Activated CD8-positive, alpha-beta memory T cell treated with anti-CD3 and anti-CD28 coated beads for 4 hours (primary cell): Measurements from ENCODE around the gene TNFRSF19.
"Not testable (repeated sequence)": the region's sequence is repeated elsewhere in the genome, so short reads cannot be mapped to it uniquely, and the experiment has no call there.

Experiments
- DNase-seq, 2 donors: peaks; one replicate each; pipeline ENCODE4 v3.0.0-alpha.2; 2020; ENCODE audit warnings: low read depth in 2 of 2

Gene TNFRSF19

DNA sequence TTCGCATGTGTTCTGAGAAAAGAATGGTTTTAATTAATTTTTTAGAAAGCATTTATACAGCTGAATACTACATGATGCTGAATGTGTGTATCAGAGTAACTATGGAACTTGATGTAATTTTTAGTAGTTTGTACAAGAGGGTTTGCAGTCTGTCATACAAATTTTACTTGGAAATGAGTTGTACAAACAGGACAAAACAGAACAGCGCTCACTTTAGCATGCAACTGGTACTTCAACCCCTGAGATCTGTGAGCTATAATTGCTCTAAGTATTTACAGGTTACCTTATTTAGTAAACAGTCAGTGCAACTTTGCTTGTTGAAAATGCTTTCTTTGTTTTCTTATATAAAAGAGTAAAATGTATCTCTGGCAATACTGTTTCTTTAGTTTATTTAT is 706 bp downstream of the TNFRSF19 start:
- DNase-seq = no peak

DNA sequence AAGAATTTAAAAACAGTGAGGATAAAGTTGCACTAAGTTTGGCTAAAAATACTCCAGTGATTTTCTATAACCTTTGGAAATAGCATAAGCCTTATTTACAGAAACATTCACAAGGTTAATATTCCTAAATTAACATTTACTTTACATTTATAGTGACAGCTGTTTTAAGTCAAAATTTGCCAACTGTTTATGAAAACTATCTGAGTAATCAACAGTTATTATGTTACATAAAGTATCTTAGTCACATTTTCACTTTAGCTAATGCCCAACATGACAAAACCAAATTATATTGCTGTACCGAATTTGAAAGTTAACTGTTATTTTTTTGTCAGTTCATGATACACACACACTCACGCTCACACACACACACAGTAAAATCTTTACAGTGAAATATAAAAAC is 1.2 kb downstream of the TNFRSF19 start:
- DNase-seq = no peak

DNA sequence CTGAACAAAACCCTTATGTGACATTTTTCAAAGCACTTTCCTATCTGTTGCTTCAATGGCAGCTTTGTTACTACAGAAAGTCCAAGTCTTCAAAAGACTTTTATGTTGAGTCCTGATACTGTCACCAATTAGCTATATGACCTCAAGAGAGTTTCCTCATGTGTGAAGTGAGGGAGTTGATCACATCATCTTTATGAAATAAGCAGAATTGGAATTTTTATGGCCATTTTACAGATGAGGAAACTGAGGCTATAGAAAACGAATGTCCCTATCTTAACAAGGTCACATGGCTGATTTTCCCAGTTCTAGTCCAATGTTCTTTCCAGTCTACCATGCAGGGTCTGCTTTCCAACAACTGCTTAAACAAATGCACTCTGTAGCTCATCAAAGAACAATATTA is 2.6 kb downstream of the TNFRSF19 start:
- no peak for DNase-seq

DNA sequence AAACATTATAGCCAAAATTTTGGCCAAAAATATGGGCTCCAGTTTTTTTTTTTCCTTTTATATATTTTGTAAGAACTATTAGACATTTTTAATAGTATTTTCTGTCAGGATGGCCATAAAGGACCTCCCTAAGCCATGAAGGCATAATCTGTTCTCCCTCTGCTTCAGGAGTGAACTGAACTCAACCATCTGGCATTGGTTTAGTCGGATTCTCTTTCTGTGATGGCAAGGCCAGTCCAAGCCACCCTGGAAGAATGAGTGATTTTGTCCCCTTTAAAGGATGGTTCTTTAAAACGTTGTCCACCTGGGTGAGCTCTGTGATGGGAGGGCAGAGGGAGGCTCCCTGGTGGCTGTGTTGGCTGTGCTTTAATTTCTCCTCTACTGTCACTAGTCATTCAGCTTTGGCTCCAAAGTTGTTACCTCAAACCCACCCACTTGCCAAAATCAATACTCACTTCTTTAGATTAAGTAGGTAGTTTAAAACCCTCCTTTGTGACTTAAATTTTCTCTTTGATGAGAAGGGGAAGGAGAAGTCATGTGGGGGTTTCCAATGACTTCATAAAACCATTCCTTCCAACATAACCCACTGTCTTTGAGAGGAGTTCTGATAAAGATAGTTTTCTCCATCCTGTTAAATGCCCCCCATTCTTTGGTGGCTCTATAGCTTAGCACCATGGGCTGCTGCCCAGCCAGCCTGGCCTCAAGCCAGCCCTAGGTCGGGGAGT is 4.4 kb downstream of the TNFRSF19 start:
- DNase-seq = no peak

DNA sequence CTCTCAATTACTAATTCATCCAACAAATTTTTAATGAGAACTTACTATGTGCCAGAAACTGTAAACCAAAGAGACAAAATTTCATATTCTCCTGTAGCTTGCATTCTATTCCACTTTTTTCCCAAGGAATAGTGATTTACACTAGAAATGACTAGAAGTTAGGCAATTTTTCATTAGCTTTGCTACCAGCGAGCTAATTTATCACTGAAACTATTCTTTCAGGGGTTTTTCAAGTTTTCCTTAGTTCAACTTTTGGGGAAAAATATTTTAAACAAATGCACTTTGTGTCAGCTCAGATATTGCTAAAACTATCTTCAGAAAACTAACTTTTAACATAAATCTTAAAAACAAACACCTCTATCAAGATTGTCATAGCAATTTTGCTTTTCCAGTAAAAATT is 5.4 kb downstream of the TNFRSF19 start:
- no peak for DNase-seq

DNA sequence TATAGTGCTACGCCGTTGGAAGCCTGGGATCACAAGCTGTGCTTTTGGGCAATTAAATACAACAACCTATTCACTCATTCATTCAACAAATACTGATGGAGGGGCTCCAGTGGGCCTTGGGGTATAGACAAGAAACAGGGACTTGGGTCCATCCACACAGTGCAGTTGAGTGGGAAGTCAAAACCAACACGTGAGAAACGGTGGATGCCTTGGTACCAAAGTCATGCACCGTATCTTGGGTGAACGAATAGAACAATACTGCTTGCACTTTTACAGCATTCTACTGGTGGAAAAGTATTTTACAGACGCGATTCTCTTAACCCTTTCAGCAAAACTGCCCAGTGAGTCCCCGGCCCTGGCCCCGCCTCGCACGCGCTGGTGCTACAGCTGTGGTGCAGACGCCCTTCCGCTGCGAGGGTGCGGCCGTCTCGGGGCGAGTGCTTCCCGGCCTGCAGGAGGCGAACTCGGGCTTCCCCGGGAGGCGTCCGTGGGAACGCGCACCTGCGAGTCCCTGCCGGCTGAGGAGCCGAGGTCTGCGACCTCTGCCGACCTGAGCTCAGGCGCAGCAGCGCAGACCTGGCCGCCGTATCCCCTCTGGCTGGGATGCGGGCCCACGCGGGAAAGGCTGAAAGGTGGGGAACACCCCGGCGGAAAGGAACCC is 8.3 kb downstream of the TNFRSF19 start:
- peak in 1 of 2 donors; percentile 19 for DNase-seq

DNA sequence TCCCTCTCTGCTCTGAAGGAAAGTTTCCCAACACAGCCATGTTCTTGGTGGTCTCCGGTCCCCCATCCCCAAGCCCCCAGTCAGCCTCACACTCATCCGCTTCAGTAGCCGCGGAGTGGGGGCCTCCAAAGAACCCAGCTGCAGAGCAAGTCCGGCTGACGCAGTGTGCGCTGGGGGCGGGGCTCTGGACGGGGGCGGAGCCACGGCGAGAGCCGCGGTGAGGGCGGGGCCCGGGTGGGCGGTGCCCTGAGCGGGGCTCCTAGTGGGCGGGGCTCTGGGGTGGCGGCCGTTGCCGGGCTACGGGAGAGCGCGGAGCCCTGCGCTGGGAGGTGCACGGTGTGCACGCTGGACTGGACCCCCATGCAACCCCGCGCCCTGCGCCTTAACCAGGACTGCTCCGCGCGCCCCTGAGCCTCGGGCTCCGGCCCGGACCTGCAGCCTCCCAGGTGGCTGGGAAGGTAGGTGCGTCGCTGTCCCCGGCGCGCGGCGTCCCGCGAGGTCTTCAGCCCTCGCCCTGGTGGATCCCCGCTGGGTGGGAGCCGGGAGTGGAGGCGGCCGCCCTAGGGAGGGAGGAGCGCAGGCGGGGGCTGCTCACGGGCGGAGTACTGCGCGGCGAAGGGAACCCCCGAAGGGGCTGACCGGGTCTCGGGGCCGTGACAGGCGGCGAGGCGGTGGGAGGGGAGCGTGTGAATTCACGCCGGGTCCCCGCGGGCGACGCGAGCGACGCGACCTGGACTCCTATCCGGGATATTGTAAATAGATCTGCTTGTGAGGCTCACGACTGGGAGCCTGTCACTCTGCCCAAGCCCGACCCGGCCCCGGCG is 9.1 kb downstream of the TNFRSF19 start:
- peak; percentile 84 to 88 for DNase-seq

DNA sequence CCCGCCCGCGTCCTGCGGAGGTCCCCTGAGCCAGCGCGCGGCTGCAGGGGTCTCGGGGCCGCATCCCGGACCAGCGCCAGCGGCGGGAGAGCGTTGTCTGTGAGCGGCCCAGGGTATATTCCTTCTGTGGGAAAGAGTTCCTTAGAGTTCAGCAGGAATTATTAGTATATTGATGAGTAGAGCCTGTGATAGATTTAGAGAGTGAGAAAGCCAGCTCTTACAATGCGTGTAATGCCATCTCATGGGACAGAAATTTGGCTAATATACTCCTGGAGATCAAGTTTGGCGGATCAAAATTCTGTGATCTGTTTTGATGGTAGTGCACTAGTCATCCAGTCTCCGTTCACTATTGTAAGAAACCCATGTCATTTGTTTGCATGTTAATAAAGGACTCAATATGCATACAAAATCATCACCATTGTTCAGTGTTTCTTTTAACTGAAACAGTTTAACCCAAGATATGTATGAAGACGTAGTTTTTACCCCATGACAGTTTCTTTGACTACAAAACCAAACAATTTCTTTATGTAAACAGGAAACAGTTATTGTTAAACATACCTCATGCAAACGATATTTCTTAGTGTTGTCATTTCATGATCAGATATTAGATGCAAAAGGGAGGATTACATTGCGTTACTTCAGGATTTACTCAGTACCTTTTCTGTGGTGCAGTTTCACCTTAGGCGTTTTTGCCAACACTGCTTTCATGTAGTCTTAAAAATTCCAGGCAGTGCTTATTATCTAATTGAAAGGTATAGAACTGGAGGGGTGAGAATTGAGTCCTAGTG is 9.9 kb downstream of the TNFRSF19 start:
- no peak for DNase-seq

DNA sequence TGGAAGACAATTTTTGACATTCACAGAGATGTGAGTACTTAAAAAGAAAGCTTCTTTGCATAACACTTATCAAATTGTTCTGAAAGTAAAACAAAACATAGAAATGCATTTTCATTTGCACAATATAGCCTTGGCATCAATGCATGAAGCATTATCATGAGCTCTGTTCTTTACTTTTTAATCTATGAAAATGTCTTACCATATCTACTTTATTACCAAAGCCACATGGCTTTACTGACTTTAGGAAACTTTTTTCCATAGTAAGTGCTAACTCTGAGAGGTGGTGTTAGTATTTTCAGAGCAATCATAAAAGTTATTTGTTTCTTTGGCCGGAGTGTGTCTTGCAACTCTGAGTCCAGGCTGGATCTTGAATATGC is 10.5 kb downstream of the TNFRSF19 start:
- DNase-seq = no peak

DNA sequence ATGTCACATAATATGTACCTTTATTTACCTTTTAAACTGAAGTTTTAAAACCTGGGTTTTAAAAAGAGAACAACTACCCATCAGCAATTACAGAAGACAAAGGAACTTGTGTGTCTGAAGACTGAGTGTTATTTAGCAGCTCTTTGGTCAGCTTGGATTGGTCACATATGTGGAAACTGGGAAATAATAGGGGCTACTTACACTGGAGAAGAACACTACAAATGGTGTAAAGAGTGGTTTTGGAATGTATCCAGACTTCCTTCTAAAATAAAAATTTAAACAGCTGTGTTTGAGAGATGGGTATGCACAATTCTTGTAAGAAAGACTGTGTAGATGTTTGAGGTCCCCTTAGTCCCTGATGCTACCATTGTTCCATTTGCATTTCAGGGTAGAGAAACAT is 13.3 kb downstream of the TNFRSF19 start:
- no peak for DNase-seq

DNA sequence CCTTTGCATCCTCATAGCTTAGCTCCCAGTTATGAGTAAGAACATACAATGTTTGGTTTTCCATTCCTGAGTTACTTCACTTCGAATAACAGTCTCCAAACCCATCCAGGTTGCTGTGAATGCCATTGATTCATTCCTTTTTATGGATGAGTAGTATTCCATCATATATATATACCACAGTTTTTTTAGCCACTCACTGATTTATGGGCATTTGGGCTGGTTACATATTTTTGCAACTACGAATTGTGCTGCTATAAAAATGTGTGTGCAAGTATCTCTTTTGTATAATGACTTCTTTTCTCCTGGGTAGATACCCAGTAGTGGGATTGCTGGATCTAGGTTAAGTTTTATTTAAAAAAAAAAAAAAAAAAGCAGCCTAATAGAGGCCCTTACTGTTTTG is 14.1 kb downstream of the TNFRSF19 start:
- DNase-seq = no peak

DNA sequence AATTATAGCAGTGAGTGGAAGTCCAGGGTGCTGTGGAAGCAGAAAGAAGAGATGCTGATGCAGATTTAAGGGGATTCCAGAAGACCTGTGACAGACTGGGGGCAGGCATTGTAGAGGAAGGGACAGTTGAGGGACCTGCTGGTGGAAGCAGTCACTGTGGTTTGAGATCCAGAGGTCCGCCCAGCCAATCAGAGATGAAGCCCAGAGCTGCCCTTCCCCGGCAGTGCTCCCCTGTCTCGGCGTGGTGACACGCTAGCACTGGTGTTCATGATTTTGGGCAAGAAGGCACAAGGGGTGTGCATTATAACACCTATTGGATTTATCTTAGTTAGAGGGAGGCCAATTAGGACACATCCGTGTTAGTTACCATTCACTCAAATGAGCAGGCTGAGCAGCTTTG is 16.1 kb downstream of the TNFRSF19 start:
- DNase-seq = no peak

DNA sequence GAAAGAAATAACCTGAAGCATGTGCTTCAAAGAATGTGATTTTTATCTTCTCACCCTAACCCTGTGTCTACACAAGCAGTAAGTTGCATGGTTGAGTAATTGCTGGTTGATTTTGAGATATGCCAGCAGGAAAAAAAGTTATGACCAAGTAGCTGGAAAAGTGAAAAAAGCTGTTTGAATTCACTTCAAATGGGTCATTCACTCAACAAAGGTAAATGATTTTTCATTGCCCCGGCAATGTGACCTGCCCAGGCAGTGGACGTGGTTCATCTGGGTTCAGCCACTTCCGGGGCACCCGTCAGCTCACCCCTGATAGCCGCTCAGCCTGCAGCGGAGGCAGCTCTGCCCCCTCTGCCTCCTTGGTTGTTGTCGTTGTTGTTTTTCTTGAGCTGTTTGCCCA is 18.5 kb downstream of the TNFRSF19 start:
- no peak for DNase-seq

DNA sequence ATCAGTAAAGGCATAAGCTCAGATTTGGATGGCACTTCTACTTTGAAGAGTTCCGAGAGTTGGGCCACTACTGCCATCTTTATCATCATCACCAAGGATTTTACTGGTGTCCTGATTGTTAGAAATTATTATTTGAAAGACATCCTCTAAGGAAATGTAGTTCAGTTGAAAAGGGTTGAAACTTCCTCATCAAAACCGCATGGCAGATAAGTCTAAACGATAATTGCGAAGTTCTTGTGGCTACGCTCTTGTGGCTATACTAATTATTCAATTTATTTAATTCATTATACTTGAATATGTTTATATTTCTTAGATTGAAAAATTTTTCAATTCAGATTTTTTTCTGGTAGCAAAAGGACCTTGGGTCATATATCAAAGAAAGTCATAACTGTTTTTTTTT is 22.4 kb downstream of the TNFRSF19 start:
- no peak for DNase-seq

DNA sequence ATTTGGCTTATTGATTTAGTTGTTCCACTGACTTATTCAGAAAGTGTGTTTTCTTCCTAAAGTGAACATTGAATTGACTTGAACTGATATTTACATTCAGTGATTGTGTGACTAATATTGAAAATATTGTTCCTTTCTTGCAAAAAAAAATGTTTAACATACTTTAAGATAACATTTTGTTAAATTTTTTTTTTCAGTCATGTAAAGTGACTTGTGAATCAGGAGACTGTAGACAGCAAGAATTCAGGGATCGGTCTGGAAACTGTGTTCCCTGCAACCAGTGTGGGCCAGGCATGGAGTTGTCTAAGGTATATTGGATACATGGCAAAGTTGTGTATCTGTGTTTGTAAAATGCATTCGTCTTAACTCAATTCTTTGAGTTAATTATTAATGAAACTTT is 22.9 kb downstream of the TNFRSF19 start:
- DNase-seq = no peak

DNA sequence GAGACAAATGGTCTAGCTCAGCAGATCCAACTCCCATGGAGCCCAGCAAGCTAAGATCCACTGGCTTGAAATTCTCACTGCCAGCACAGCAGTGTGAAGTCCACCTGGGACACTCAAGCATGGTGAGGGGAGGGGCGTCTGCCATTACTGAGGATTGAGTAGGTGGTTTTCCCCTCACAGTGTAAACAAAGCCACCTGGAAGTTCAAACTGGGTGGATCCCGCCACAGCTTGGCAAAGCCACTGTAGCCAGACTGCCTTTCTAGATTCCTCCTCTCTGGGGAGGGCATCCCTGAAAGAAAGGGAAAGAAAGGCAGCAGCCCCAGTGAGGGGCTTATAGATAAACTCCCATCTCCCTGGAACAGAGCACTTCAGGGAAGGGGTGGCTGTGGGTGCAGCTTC is 24.1 kb downstream of the TNFRSF19 start:
- DNase-seq = not testable (repeated sequence)

DNA sequence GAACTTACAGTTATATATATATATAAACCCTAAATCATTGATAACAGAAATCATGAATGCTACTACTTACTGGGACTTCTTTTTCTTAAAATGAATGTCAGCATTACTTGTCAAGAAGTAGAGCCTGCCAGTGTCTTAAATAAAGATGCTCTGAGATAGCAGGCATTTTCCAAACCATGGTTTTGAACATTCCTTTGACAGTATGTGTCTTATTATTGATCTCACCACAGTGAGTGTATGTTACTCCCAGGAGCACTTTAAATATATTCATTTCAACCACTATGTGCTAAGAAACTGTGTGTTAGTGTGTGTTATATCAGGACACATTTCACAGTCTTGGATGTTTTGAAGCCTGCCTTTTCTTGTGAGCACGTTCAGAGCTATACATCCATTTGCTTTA is 28.2 kb downstream of the TNFRSF19 start:
- DNase-seq = no peak

DNA sequence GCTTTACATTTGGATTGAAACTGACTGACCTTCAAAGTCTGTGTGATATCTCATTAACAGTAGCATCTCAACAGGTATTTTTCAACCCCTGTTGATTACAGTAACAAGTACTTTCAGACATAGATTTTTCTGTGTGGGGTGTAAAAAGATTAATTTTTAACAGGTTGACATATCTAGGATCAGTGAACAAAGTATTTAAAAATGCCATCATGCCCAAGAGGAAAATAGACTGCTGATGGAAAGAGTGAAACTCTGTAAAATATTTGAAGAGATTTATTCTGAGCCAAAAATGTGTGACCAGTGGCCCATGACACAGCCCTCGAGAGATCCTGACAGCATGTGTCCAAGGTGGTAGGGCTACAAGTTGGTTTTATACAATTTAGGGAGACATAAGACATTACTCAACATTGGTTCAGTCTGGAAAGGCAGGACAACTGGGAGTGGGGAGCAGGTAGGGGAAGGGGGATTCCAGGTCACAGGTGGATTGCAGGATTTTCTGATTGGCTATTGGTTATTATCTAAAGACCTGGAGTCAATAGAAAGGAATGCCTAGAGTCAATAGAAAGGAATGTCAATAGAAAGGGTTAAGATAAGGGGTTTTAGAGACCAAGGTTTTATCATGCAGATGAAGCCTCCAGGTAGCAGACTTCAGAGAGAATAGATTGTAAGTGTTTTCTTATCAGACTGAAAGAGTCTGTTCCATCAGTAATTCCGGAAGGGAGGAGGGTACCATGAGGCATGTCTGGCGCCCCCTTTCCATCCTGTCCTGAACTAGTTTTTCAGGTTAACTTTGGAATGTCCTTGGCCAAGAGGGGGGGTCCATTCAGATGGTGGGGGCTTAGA is 29.1 kb downstream of the TNFRSF19 start:
- DNase-seq = no peak

DNA sequence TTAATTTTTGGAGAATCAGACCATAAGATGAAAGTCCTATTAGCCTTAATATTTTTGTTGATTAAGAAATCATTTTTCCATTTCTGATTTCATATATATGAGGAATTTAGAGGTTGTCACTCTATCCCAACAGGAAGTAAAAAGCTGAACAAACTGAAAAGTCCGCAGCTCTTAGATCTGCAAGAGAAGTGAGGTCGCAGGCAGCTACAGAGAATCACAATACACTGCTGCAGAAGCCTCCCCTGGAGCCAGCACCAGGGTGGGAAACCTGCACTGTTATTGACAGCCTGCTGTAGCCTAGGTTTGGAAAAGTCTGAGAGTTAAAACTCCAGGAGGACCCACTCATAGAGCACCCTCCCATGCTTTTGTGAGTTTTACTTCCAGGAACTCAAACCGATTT is 29.9 kb downstream of the TNFRSF19 start:
- no peak for DNase-seq

DNA sequence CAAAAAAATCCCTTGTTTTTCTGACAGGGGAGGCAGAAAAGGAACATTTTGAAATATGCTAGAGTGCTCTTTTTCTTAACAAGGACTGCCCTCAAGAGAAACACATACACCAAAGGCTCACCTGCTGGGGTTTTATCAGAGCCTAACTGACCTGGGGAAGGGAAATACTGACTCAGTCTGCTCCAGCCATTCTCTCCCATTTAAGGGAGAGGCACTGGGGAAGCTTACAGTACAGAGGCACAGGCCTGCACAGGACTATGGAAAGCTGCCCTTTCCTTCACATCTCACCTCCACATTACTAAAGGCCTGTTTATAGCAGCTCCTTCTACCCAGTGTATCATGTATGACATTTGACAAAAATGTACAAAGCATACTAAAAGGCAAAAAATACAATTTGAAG is 30.3 kb downstream of the TNFRSF19 start:
- DNase-seq = no peak

DNA sequence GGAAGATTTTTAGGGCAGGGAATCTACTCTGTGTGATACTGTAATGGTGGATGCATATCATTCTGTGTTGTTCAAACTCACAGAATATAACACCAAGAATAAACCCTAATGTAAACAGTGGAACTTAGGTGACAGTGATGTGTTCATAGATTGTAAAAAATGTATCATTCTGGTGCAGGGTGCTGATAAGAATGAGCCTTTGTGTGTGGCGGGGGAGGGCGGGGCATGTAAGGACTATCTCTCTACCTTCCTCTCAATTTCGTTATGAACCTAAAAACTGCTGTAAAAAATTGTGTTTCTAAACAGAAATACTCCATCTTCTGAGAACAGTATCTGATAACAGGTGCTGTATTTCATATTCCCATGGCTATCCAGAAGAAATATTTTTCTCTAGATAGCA is 35.6 kb downstream of the TNFRSF19 start:
- no peak for DNase-seq
